NCI-H1694 treated with DMSO at 0.1 percent for 48 hours (cell line): ENCODE measurements around the gene DLK2.
"Not testable (repeated sequence)": the region's sequence is repeated elsewhere in the genome, so short reads cannot be mapped to it uniquely, and the experiment has no call there.

Experiments used
- DNase-seq: peaks from one replicate; lab custom pipeline; 2025; lab: John Stamatoyannopoulos, UW

Gene DLK2

GRCh38 chr6:43455531-43456428 lies at the start of gene DLK2:
TSS of gene DLK2 (minus strand) at chr6:43455548. CDS start at chr6:43454825, 723 bp downstream.
- peak; percentile 18 for DNase-seq

GRCh38 chr6:43503443-43503842 lies 48.1 kb upstream of the DLK2 start:
- no peak for DNase-seq

GRCh38 chr6:43502666-43503065 lies 47.3 kb upstream of the DLK2 start:
- no peak for DNase-seq

GRCh38 chr6:43500921-43501320 lies 45.6 kb upstream of the DLK2 start:
- DNase-seq, result no peak

GRCh38 chr6:43499028-43499815 lies 43.9 kb upstream of the DLK2 start:
- no peak for DNase-seq

- DNase-seq, result not testable (repeated sequence)
Measured at GRCh38 chr6:43498291-43498690, 42.9 kb upstream of the DLK2 start.

- DNase-seq, result no peak
Measured at GRCh38 chr6:43497689-43498088, 42.3 kb upstream of the DLK2 start.

GRCh38 chr6:43497129-43497396 lies 41.7 kb upstream of the DLK2 start:
- no peak for DNase-seq

- DNase-seq, result peak; percentile 22
Measured at GRCh38 chr6:43496370-43497128, 41.2 kb upstream of the DLK2 start.

GRCh38 chr6:43495409-43495941 lies 40.1 kb upstream of the DLK2 start:
- DNase-seq, result no peak

GRCh38 chr6:43494766-43495165 lies 39.4 kb upstream of the DLK2 start:
- no peak for DNase-seq

- no peak for DNase-seq
Measured at GRCh38 chr6:43494321-43494720, 39.0 kb upstream of the DLK2 start.

- no peak for DNase-seq
Measured at GRCh38 chr6:43493833-43494232, 38.5 kb upstream of the DLK2 start.

- DNase-seq, result no peak
Measured at GRCh38 chr6:43493230-43493629, 37.9 kb upstream of the DLK2 start.

- no peak for DNase-seq
Measured at GRCh38 chr6:43492673-43493072, 37.3 kb upstream of the DLK2 start.

- DNase-seq, result peak; percentile 24
Measured at GRCh38 chr6:43491750-43492661, 36.7 kb upstream of the DLK2 start.

GRCh38 chr6:43490523-43490939 lies 35.2 kb upstream of the DLK2 start:
- DNase-seq, result no peak

GRCh38 chr6:43489277-43490072 lies 34.1 kb upstream of the DLK2 start:
- DNase-seq, result peak; percentile 64

GRCh38 chr6:43488667-43489276 lies 33.4 kb upstream of the DLK2 start:
- DNase-seq, result no peak
